Peyer's patch (tissue), 4 donors: Measurements from ENCODE around the gene KCNQ2. TPM values are rescaled to one million over a fixed set of nuclear protein-coding genes. Genes with fewer than 3 reads are reported as not detected.
"Not testable (repeated sequence)": the region's sequence is repeated elsewhere in the genome, so short reads cannot be mapped to it uniquely, and the experiment has no call there.

ENCODE experiments used
- DNase-seq, 3 donors: peaks; one replicate each; pipeline ENCODE4 v3.0.0-alpha.2; 2017 to 2019
- H3K27ac ChIP-seq, 4 donors: fragments of 200-600 bp; sonication (generic); one replicate each; pipeline ENCODE4 v1.5.1; 2016 to 2019
- H3K27me3 ChIP-seq, 2 donors: fragments of 200-600 bp; sonication (generic); one replicate each; pipeline ENCODE4 v1.5.1; 2019
- H3K36me3 ChIP-seq, 3 donors: fragments of 200-600 bp; sonication (generic); one replicate each; pipeline ENCODE4 v1.5.1; 2016 to 2019
- H3K4me1 ChIP-seq, 4 donors: fragments of 200-600 bp; sonication (generic); one replicate each; pipeline ENCODE4 v1.5.1; 2016 to 2019
- H3K4me3 ChIP-seq, 4 donors: fragments of 200-600 bp; sonication (generic); 1 replicate in 3 of 4; 2 replicates in 1 of 4; pipeline ENCODE4 v1.5.1; 2016 to 2019; ENCODE audit warnings: mild to moderate bottlenecking in 1 of 4
- H3K9me3 ChIP-seq, 4 donors: fragments of 200-600 bp; sonication (generic); one replicate each; pipeline ENCODE4 v1.5.1; 2016 to 2019; ENCODE audit warnings: mild to moderate bottlenecking in 1 of 4
- POLR2A ChIP-seq, 2 donors: fragments of 450-650 bp; IDR thresholded peaks; one replicate each; pipeline ENCODE4 v1.5.1; 2017; ENCODE audit warnings: antibody characterized with exemption in 2 of 2, mild to moderate bottlenecking in 2 of 2, moderate library complexity in 2 of 2
- total RNA-seq, 4 donors: library from RNA; depleted of rRNA; stranded (reverse); fragments of >200 nt; gene quantifications; one replicate each; pipeline ENCODE4 v1.1.0, GENCODE V29; 2016
- TF ChIP-seq, protein P1 (sequence below), 6 experiments: fragments of 450-650 bp in 4 of 6; fragments of 200-600 bp in 2 of 6; sonication (generic) in 1 of 6; IDR thresholded peaks; one replicate each; pipeline ENCODE4 v1.5.1; 2017 to 2019; ENCODE audit warnings: antibody characterized with exemption in 6 of 6, mild to moderate bottlenecking in 3 of 6, moderate library complexity in 1 of 6

The KCNQ2 gene
- total RNA-seq, 4 donors from 2014 or later = not detected

DNA sequence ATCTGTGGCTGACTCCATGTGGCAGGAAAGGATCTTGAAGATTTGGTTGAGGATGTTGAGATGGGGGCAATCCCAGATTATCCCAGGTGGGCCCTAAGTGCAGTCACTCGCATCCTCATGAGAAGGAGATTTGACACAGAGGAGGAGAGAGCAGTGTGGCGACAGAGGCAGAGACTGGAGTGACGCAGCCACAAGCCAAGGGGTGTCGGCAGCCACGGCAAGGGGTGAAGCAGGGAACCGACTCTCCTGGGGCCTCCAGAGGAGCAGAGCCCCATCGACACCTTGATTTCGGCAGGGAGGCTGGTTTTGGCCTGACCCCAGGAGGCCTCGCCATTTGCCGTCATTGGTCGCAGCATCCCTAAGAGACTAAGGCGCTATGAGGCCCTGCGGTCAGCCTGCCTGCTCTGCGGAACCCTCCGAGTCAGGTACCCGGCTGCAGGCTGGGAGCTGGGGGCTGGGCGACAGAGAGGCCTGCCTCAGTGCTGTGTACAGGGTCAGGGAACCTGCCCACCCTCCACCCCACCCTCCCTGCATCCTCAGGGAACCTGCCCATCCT lies 13.9 kb upstream of the KCNQ2 start:
- TF ChIP-seq, protein P1, sequence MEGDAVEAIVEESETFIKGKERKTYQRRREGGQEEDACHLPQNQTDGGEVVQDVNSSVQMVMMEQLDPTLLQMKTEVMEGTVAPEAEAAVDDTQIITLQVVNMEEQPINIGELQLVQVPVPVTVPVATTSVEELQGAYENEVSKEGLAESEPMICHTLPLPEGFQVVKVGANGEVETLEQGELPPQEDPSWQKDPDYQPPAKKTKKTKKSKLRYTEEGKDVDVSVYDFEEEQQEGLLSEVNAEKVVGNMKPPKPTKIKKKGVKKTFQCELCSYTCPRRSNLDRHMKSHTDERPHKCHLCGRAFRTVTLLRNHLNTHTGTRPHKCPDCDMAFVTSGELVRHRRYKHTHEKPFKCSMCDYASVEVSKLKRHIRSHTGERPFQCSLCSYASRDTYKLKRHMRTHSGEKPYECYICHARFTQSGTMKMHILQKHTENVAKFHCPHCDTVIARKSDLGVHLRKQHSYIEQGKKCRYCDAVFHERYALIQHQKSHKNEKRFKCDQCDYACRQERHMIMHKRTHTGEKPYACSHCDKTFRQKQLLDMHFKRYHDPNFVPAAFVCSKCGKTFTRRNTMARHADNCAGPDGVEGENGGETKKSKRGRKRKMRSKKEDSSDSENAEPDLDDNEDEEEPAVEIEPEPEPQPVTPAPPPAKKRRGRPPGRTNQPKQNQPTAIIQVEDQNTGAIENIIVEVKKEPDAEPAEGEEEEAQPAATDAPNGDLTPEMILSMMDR (IDR thresholded peaks at IDR 0.05) = no peak
- TF ChIP-seq POLR2A (IDR thresholded peaks at IDR 0.05) = no peak
- H3K4me1 ChIP-seq = peaks cover 0 to 4% (median 0%) of the 10 kb centered on the region in 4 donors
- DNase-seq = no peak
- no peak overlapping the region for H3K27ac ChIP-seq
- peaks cover 0 to 12% of the 10 kb centered on the region in 2 donors for H3K27me3 ChIP-seq
- no peaks in the 10 kb centered on the region for H3K36me3 ChIP-seq
- H3K4me3 ChIP-seq = no peak overlapping the region
- H3K9me3 ChIP-seq = no peaks in the 10 kb centered on the region

DNA sequence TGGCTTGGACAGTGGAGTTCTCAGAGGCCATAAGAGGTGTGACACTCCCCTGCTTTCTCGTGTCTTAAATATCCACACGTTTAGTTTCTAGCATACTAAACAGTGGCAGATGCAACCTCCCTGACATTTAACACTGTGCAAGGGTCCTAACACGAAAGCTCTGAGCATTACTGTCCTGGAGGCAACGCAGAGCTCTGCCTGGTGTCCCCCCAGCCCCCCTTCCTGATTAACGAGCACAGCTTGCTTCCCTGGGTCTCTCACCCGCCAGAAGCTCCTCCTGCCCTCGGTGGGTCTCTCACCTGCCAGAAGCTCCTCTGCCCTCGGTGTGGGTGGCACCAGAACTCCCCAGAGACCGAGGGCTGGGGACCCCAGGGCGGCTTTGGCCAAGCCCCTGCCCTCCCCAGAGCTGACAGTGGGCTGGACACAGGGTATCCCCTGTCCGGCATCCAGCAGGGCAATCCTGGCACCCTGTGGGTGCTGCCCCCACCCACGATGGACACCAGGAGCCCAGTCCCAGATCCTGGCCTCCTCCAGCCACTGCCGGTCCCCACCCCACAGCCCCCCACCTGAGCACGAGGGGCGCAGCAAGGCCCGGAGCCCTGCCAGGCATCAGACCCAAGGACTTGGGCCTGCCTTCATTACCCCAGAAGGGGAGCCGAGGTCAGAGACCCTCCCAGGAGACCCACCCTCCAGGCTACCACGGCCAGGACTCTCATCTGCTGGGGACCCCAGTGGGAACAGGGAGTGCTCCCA lies 12.4 kb upstream of the KCNQ2 start:
- H3K27me3 ChIP-seq = peaks cover 0 to 12% of the 10 kb centered on the region in 2 donors
- TF ChIP-seq, protein P1 (IDR thresholded peaks at IDR 0.05) = no peak
- no peak for TF ChIP-seq POLR2A (IDR thresholded peaks at IDR 0.05)
- H3K4me3 ChIP-seq = no peak overlapping the region
- H3K36me3 ChIP-seq = no peaks in the 10 kb centered on the region
- no peaks in the 10 kb centered on the region for H3K9me3 ChIP-seq
- DNase-seq = no peak
- peaks cover 0 to 4% (median 0%) of the 10 kb centered on the region in 4 donors for H3K4me1 ChIP-seq
- no peak overlapping the region for H3K27ac ChIP-seq

DNA sequence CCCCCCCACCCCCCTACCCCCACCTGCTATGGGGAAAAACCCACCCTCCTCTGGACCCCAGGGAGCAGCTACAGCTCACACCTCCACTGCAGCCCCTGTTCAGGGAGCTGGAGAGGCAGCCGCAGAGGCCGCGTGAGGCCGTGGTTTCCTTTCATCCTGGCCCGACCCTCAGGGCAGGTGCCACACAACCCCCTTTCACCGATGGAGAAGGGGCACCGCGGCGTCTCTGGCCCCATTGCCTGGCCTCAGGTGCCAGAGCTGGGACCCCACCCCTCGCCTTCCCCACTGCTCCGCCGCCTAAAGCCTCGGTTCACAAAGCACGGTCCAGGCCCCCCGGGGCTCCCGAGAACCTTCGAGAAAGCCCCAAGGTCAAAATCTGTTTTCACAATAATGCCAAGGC lies 11.8 kb upstream of the KCNQ2 start:
- TF ChIP-seq POLR2A (IDR thresholded peaks at IDR 0.05) = no peak
- Histone ChIP-seq H3K9me3 (no peaks in the 10 kb centered on the region), H3K36me3 (no peaks in the 10 kb centered on the region), H3K4me3 (no peak overlapping the region), H3K27me3 (peaks cover 0 to 12% of the 10 kb centered on the region in 2 donors), H3K27ac (no peak overlapping the region), H3K4me1 (peaks cover 0 to 4% (median 0%) of the 10 kb centered on the region in 4 donors)
- no peak for DNase-seq

DNA sequence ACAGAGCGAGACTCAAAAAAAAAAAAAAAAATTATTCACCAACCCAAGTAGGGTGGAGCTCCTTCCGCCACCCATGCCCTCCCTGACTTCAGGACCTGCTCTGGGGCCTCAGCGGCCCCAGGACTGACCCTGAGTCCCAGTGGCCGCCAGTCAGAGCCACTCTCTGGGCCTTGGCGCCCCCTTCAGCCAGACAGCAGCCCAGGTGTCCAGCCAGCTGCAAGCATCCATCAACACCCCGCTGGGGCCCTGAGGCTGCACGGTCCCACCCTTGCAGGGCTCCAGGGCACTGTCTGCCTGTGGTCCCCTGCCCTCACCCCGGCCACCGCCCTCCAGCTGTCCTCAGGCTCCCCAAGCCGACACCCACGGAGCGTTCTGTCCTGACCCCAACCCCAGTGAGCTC lies 11.4 kb upstream of the KCNQ2 start:
- no peak for TF ChIP-seq POLR2A (IDR thresholded peaks at IDR 0.05)
- TF ChIP-seq, protein P1 (IDR thresholded peaks at IDR 0.05) = no peak
- H3K4me1 ChIP-seq = peaks cover 0 to 4% (median 0%) of the 10 kb centered on the region in 4 donors
- no peaks in the 10 kb centered on the region for H3K36me3 ChIP-seq
- peaks cover 0 to 8% of the 10 kb centered on the region in 2 donors for H3K27me3 ChIP-seq
- no peak overlapping the region for H3K4me3 ChIP-seq
- no peak for DNase-seq
- H3K9me3 ChIP-seq = no peaks in the 10 kb centered on the region
- no peak overlapping the region for H3K27ac ChIP-seq

DNA sequence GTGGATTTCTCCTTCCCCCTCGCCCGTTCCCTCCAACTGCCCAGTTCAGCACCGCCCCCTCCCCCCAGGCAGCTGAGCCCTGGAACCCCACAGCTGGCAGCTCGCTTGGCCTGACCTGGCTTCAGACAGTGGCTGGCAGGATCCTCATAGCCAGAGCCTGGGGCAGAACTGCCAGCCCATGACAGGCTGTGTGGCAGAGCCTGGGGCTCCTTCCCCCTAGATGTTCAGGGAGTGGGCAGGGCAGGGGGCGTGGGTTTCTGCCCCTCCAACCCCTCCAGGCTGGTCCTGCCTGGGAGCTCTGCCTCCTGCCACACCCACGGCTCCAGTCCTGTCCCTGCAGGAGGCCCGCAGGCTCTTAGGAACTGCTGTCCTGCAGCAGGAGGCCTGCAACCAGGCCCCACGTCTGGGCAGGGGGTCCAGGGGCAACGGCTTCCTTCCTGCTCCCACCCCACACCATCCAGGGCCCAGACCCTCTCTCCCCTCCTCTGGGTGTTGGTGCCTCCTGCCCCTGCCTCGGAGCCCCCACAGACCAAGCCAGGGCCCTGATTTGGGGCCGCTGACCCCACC lies 9.6 kb upstream of the KCNQ2 start:
- no peaks in the 10 kb centered on the region for H3K36me3 ChIP-seq
- no peaks in the 10 kb centered on the region for H3K9me3 ChIP-seq
- H3K27ac ChIP-seq = no peak overlapping the region
- TF ChIP-seq, protein P1 (IDR thresholded peaks at IDR 0.05) = no peak
- no peak for TF ChIP-seq POLR2A (IDR thresholded peaks at IDR 0.05)
- no peaks in the 10 kb centered on the region for H3K4me1 ChIP-seq
- no peak overlapping the region for H3K4me3 ChIP-seq
- DNase-seq = no peak
- no peaks in the 10 kb centered on the region for H3K27me3 ChIP-seq

DNA sequence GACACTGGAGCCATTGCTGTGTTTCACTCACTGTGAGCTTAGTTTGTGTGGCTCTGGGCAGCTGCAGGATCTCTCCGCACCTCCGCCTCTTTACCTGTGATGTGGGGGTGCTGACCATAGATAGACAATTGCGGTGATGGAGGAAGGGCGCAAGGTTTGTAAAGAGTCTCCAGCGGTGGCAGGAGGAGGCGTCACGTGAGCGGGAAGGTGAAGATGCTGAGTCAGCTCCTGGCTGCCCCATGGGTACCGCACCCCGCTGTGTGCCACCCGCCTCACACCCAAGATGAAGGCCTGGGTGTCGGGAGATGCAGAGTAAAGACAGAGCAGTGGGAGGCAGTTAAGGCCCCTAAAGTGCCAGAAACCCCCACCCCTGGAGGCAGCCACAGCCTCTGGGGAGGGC lies 9.0 kb upstream of the KCNQ2 start:
- TF ChIP-seq, protein P1 (IDR thresholded peaks at IDR 0.05) = no peak
- no peak for TF ChIP-seq POLR2A (IDR thresholded peaks at IDR 0.05)
- Histone ChIP-seq H3K27me3 (no peaks in the 10 kb centered on the region), H3K9me3 (no peaks in the 10 kb centered on the region), H3K27ac (no peak overlapping the region), H3K36me3 (no peaks in the 10 kb centered on the region), H3K4me1 (no peaks in the 10 kb centered on the region), H3K4me3 (no peak overlapping the region)
- DNase-seq = no peak

DNA sequence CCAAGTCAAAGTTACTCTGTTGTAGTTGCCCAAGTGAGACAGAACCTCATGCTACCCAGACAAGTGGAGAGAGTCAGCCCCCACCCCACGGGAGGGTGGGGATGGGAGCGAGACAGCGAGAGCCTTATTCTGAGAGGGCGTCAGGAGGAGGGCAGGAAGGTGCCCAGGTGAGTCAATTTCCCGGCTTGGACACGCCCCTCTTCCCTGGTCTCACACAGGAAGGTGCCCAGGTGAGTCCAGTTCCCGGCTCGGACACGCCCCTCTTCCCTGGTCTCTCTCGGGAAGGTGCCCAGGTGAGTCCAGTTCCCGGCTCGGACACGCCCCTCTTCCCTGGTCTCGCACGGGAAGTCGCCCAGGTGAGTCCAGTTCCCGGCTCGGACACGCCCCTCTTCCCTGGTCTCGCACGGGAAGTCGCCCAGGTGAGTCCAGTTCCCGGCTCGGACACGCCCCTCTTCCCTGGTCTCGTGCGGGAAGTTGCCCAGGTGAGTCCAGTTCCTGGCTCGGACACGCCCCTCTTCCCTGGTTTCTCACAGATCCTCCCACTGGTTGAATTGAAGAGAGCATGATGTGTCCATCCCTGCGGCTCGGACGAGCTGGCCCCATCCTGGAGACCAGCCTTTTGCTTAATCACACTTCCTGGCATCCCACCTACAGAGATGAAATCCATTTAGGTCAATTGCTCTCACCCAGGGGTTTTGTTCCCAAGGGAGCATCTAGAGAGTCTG lies 7.4 kb upstream of the KCNQ2 start:
- H3K36me3 ChIP-seq, H3K9me3 ChIP-seq, DNase-seq, H3K27me3 ChIP-seq, H3K27ac ChIP-seq, H3K4me3 ChIP-seq, H3K4me1 ChIP-seq: not testable (repeated sequence)
